ENCODE measurements around the gene NEURL1.
"Not testable (repeated sequence)": the region's sequence is repeated elsewhere in the genome, so short reads cannot be mapped to it uniquely, and the experiment has no call there.

The NEURL1 gene

GRCh38 chr10:103512591-103513379, 19.3 kb downstream of the NEURL1 start:
- Histone ChIP-seq H3K4me1 (ENCODE audit: insufficient read depth, insufficient read length) (peaks cover 3% of the 10 kb centered on the region), H3K4me3 (ENCODE audit: insufficient read length, low read depth) (no peak overlapping the region), H3K9me3 (ENCODE audit: insufficient read depth, low read length) (no peaks in the 10 kb centered on the region), H3K9ac (ENCODE audit: insufficient read length, low read depth) (no peak overlapping the region), H3K27me3 (ENCODE audit: insufficient read depth, insufficient read length) (no peaks in the 10 kb centered on the region), H3K36me3 (ENCODE audit: insufficient read depth, insufficient read length, low read length) (no peaks in the 10 kb centered on the region)
- TF ChIP-seq YY1 (IDR thresholded peaks at IDR 0.05; ENCODE audit: insufficient read depth, insufficient read length) = no peak
- no peak for TF ChIP-seq SUZ12 (IDR thresholded peaks at IDR 0.05; ENCODE audit: extremely low read depth, insufficient read depth, insufficient read length)
- TF ChIP-seq ZNF274 (IDR thresholded peaks at IDR 0.05; ENCODE audit: low read depth, low read length) = no peak
- DNase-seq (ENCODE audit: low read depth, low spot score) = no peak

DNA sequence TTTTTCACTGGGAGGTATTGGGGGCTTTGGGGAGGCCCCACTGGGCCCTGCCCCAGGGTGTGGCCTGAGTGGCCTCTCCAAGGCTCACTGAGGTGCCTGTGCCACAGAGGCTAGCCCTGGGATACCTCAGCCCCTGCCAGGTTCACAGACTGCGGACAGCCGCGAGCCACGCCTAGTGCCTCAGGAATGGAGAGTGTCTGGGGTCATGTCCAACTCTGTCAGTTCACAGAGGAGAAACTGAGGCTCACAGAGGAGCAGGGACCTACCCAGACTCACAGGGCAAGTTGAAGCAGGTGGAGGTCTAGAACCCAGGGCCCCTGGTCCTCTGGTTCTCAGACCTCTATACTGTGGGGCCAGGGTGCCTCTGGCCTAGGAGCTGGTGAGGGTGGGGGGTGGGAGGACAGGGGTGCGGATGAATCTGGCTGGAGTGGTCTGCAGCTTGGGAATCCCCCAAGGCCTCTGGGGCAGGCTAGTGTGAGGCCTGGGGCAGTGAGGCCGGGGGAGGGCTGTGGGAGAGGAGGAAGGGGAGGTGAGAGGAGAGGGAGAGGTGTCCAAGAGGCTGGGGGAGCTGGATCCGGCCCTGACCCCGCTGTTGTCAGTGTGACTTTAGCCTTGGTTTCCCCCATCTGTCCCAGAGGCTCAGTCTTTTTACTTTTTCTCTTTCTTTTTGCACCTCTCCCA, 20.0 kb downstream of the NEURL1 start:
- no peaks in the 10 kb centered on the region for H3K27me3 ChIP-seq (ENCODE audit: insufficient read depth, insufficient read length)
- peak overlapping the region; percentile 32 for H3K9ac ChIP-seq (ENCODE audit: insufficient read length, low read depth)
- no peak for TF ChIP-seq YY1 (IDR thresholded peaks at IDR 0.05; ENCODE audit: insufficient read depth, insufficient read length)
- no peak for TF ChIP-seq ZNF274 (IDR thresholded peaks at IDR 0.05; ENCODE audit: low read depth, low read length)
- no peak for TF ChIP-seq SUZ12 (IDR thresholded peaks at IDR 0.05; ENCODE audit: extremely low read depth, insufficient read depth, insufficient read length)
- no peak for DNase-seq (ENCODE audit: low read depth, low spot score)
- no peaks in the 10 kb centered on the region for H3K36me3 ChIP-seq (ENCODE audit: insufficient read depth, insufficient read length, low read length)
- no peak overlapping the region for H3K4me3 ChIP-seq (ENCODE audit: insufficient read length, low read depth)
- H3K4me1 ChIP-seq (ENCODE audit: insufficient read depth, insufficient read length) = peaks cover 3% of the 10 kb centered on the region
- no peaks in the 10 kb centered on the region for H3K9me3 ChIP-seq (ENCODE audit: insufficient read depth, low read length)

- Histone ChIP-seq H3K9me3 (ENCODE audit: insufficient read depth, low read length) (peaks cover under 1% of the 10 kb centered on the region; the same call in 1 of the 2 replicates), H3K27me3 (ENCODE audit: insufficient read depth, insufficient read length) (no peaks in the 10 kb centered on the region), H3K4me3 (ENCODE audit: insufficient read length, low read depth) (no peak overlapping the region), H3K36me3 (ENCODE audit: insufficient read depth, insufficient read length, low read length) (no peaks in the 10 kb centered on the region), H3K9ac (ENCODE audit: insufficient read length, low read depth) (no peak overlapping the region), H3K4me1 (ENCODE audit: insufficient read depth, insufficient read length) (peaks cover 3% of the 10 kb centered on the region)
- DNase-seq (ENCODE audit: low read depth, low spot score) = no peak
- TF ChIP-seq SUZ12 (IDR thresholded peaks at IDR 0.05; ENCODE audit: extremely low read depth, insufficient read depth, insufficient read length) (no peak), YY1 (IDR thresholded peaks at IDR 0.05; ENCODE audit: insufficient read depth, insufficient read length) (no peak), ZNF274 (IDR thresholded peaks at IDR 0.05; ENCODE audit: low read depth, low read length) (no peak)
Observed at GRCh38 chr10:103514244-103514643, 20.7 kb downstream of the NEURL1 start.

DNA sequence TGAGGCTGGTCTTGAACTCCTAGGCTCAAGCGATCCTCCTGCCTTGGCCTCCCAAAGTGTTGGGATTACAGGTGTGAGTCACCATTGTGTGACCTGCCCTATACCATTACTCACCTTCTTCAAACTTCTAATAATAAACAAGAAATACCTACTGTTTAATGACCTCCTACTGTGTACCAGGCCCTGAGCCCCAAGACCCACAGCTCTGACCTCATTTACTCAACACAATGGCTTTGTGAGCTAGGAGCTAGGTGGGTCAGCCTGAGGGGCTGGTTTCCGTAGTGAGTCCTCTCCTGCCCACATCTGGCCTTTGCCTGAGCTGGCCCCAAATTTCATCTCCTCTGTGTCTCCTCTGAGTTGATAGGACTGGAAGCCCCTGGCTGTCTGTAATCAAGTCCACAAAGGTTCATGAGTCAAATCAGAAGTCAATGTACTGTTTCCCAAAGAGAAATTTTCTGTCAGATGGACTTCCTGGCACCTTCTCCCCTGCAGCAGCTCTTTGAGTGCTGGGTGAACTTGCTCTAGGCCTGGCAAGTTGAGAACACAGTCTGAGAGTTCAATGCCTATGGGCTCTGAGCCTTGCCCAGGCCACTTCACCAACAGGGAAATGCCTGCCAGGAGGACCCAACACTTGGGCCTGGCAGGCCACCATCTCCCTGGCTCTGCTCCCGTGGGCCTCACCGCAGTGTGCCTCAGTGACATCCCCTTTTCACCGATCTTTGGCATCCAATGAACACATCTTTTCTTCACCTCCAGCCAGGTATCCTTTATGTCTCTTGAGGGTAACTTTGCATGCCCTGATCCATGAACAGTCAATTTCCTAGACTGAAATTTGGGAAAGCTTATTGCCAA, 24.0 kb downstream of the NEURL1 start:
- TF ChIP-seq YY1 (IDR thresholded peaks at IDR 0.05; ENCODE audit: insufficient read depth, insufficient read length) = no peak
- no peak for TF ChIP-seq SUZ12 (IDR thresholded peaks at IDR 0.05; ENCODE audit: extremely low read depth, insufficient read depth, insufficient read length)
- no peak for TF ChIP-seq ZNF274 (IDR thresholded peaks at IDR 0.05; ENCODE audit: low read depth, low read length)
- peaks cover 7% of the 10 kb centered on the region; the same call in 1 of the 2 replicates for H3K9me3 ChIP-seq (ENCODE audit: insufficient read depth, low read length)
- H3K9ac ChIP-seq (ENCODE audit: insufficient read length, low read depth) = no peak overlapping the region
- H3K4me1 ChIP-seq (ENCODE audit: insufficient read depth, insufficient read length) = peaks cover 3% of the 10 kb centered on the region
- no peak for DNase-seq (ENCODE audit: low read depth, low spot score)
- no peaks in the 10 kb centered on the region for H3K27me3 ChIP-seq (ENCODE audit: insufficient read depth, insufficient read length)
- no peak overlapping the region for H3K4me3 ChIP-seq (ENCODE audit: insufficient read length, low read depth)
- no peaks in the 10 kb centered on the region for H3K36me3 ChIP-seq (ENCODE audit: insufficient read depth, insufficient read length, low read length)

- no peak for DNase-seq (ENCODE audit: low read depth, low spot score)
Observed at GRCh38 chr10:103519798-103520197, 26.3 kb downstream of the NEURL1 start.

GRCh38 chr10:103522006-103522405, 28.5 kb downstream of the NEURL1 start:
- not testable (repeated sequence) for H3K9ac ChIP-seq (ENCODE audit: insufficient read length, low read depth); DNase-seq (ENCODE audit: low read depth, low spot score); H3K27me3 ChIP-seq (ENCODE audit: insufficient read depth, insufficient read length); H3K4me3 ChIP-seq (ENCODE audit: insufficient read length, low read depth); H3K36me3 ChIP-seq (ENCODE audit: insufficient read depth, insufficient read length, low read length); H3K4me1 ChIP-seq (ENCODE audit: insufficient read depth, insufficient read length)
- peaks cover 16% of the 10 kb centered on the region; the same call in 1 of the 2 replicates for H3K9me3 ChIP-seq (ENCODE audit: insufficient read depth, low read length)

More at GRCh38 chr10:103519798-103520197, 26.3 kb downstream of the NEURL1 start:
- no peaks in the 10 kb centered on the region for H3K27me3 ChIP-seq (ENCODE audit: insufficient read depth, insufficient read length)
- no peaks in the 10 kb centered on the region for H3K36me3 ChIP-seq (ENCODE audit: insufficient read depth, insufficient read length, low read length)
- H3K4me3 ChIP-seq (ENCODE audit: insufficient read length, low read depth) = no peak overlapping the region
- no peaks in the 10 kb centered on the region for H3K4me1 ChIP-seq (ENCODE audit: insufficient read depth, insufficient read length)
- H3K9me3 ChIP-seq (ENCODE audit: insufficient read depth, low read length) = peaks cover 7% of the 10 kb centered on the region; the same call in 1 of the 2 replicates
- TF ChIP-seq SUZ12 (IDR thresholded peaks at IDR 0.05; ENCODE audit: extremely low read depth, insufficient read depth, insufficient read length) = no peak
- TF ChIP-seq ZNF274 (IDR thresholded peaks at IDR 0.05; ENCODE audit: low read depth, low read length) = no peak
- no peak for TF ChIP-seq YY1 (IDR thresholded peaks at IDR 0.05; ENCODE audit: insufficient read depth, insufficient read length)
- H3K9ac ChIP-seq (ENCODE audit: insufficient read length, low read depth) = no peak overlapping the region
